ENCODE measurements around the gene NSUN2.
A peak's percentile ranks its signal among the peaks of the same experiment; 100 is the strongest.

Gene NSUN2

GRCh38 chr5:6602441-6602840, 30.4 kb downstream of the NSUN2 start:
- DNase-seq, result no peak

GRCh38 chr5:6601816-6602215, 31.0 kb downstream of the NSUN2 start:
- no peak for DNase-seq

- no peak for DNase-seq
Measured at GRCh38 chr5:6601271-6601670, 31.6 kb downstream of the NSUN2 start.

- no peak for DNase-seq
Measured at GRCh38 chr5:6599739-6600138, 33.1 kb downstream of the NSUN2 start.

GRCh38 chr5:6598351-6598900, 34.4 kb downstream of the NSUN2 start:
- no peak for DNase-seq

GRCh38 chr5:6597557-6597956, 35.3 kb downstream of the NSUN2 start:
- no peak for DNase-seq

- no peak for DNase-seq
Measured at GRCh38 chr5:6596388-6596787, 36.5 kb downstream of the NSUN2 start.

- DNase-seq, result no peak
Measured at GRCh38 chr5:6595405-6595804, 37.4 kb downstream of the NSUN2 start.

- DNase-seq, result no peak
Measured at GRCh38 chr5:6594066-6594465, 38.8 kb downstream of the NSUN2 start.

GRCh38 chr5:6593148-6594016, 39.5 kb downstream of the NSUN2 start:
- DNase-seq, result no peak

GRCh38 chr5:6592601-6593000, 40.2 kb downstream of the NSUN2 start:
- DNase-seq, result no peak

GRCh38 chr5:6591671-6592288, 41.1 kb downstream of the NSUN2 start:
- DNase-seq, result no peak

- no peak for DNase-seq
Measured at GRCh38 chr5:6590581-6590980, 42.3 kb downstream of the NSUN2 start.

- DNase-seq, result no peak
Measured at GRCh38 chr5:6587171-6587570, 45.7 kb downstream of the NSUN2 start.

GRCh38 chr5:6586647-6587042, 46.2 kb downstream of the NSUN2 start:
- DNase-seq, result no peak

- no peak for DNase-seq
Measured at GRCh38 chr5:6585939-6586646, 46.8 kb downstream of the NSUN2 start.

GRCh38 chr5:6585168-6585567, 47.7 kb downstream of the NSUN2 start:
- no peak for DNase-seq

GRCh38 chr5:6584727-6585126, 48.1 kb downstream of the NSUN2 start:
- no peak for DNase-seq

- no peak for DNase-seq
Measured at GRCh38 chr5:6584101-6584645, 48.7 kb downstream of the NSUN2 start.

GRCh38 chr5:6583049-6583880, 49.6 kb downstream of the NSUN2 start:
- no peak for DNase-seq

- DNase-seq, result peak; percentile 3
Measured at GRCh38 chr5:6582507-6583048, 50.3 kb downstream of the NSUN2 start.
